Measurements from ENCODE around the gene COLGALT1. TPM values are rescaled to one million over a fixed set of nuclear protein-coding genes. Genes with fewer than 3 reads are reported as not detected.

Gene COLGALT1
- total RNA-seq, 2 experiments from 2014 or later: 49.6 to 68.6 TPM

DNA sequence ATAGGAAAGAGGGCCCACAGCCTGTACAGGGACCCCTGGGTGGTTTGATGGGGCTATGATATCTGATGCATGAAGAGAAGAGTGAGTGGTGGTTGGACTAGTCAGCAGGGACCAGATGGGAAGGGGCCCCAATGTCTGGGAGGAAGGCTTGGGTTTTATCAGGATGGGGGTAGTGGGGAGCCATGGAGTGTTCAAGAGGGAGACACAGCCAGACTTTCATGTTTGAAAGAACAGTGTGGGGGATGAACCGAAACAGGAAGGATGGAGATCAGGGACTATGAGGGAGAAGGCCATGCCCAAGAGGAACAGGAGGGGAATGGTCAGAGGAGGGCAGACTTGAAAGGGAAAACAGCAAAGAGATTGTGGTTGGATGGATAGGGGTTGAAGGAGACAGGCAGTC, 69.6 kb downstream of the COLGALT1 start:
- no TSS peak for BruUV-seq (replicated peaks)
- Histone ChIP-seq H3K36me3 (ENCODE audit: insufficient read depth, low read length) (no peaks in the 10 kb centered on the region), H2AFZ (ENCODE audit: low read length) (no peak overlapping the region), H4K20me1 (ENCODE audit: insufficient read depth, low read length) (no peaks in the 10 kb centered on the region), H3K4me1 (ENCODE audit: insufficient read depth, low read length, poor library complexity, severe bottlenecking) (peaks cover 15% of the 10 kb centered on the region), H3K9me3 (ENCODE audit: low read length) (no peaks in the 10 kb centered on the region), H3K9me2 (ENCODE audit: insufficient read depth, low read length) (no peaks in the 10 kb centered on the region), H3K4me3 (ENCODE audit: low read depth, low read length, poor library complexity, severe bottlenecking) (no peak overlapping the region), H3K4me2 (ENCODE audit: low read length) (no peak overlapping the region), H3K27ac (ENCODE audit: low read depth, low read length, poor library complexity, severe bottlenecking) (no peak overlapping the region), H3K79me2 (ENCODE audit: insufficient read depth, low read depth, low read length) (no peaks in the 10 kb centered on the region)
- ChIA-PET CTCF (ENCODE audit: unreplicated experiment) (no interaction called here), POLR2A (no interaction called here)
- no peak for DNase-seq (ENCODE audit: low spot score)
- intact Hi-C loops (cut with micrococcal nuclease; ENCODE audit: unreplicated experiment): no loop called here
- TF ChIP-seq EZH2phosphoT487 (IDR thresholded peaks at IDR 0.05; ENCODE audit: borderline replicate concordance, low read depth, low read length): no peak

DNA sequence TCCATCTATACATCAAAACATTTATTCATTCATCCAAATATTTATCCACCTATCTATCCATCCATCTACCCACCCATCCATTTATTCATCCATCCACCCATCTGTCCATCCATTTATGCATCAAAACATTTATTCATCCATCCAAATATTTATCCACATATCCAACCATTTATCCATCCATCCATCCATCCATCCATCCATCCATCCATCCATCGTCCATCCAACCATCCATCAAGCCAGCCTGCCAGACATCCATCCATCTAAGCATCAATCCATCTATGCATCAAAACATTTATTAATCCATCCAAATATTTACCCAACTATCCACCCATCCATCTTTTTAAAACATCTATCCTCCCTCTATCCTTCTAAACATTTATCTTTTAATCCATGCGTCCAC, 70.5 kb downstream of the COLGALT1 start:
- Histone ChIP-seq H4K20me1 (ENCODE audit: insufficient read depth, low read length) (no peaks in the 10 kb centered on the region), H2AFZ (ENCODE audit: low read length) (no peak overlapping the region), H3K36me3 (ENCODE audit: insufficient read depth, low read length) (no peaks in the 10 kb centered on the region), H3K9me3 (ENCODE audit: low read length) (no peaks in the 10 kb centered on the region), H3K79me2 (ENCODE audit: insufficient read depth, low read depth, low read length) (no peaks in the 10 kb centered on the region), H3K4me2 (ENCODE audit: low read length) (no peak overlapping the region), H3K9me2 (ENCODE audit: insufficient read depth, low read length) (no peaks in the 10 kb centered on the region), H3K27ac (ENCODE audit: low read depth, low read length, poor library complexity, severe bottlenecking) (no peak overlapping the region), H3K4me1 (ENCODE audit: insufficient read depth, low read length, poor library complexity, severe bottlenecking) (peaks cover 15% of the 10 kb centered on the region), H3K4me3 (ENCODE audit: low read depth, low read length, poor library complexity, severe bottlenecking) (no peak overlapping the region)
- BruUV-seq (replicated peaks): no TSS peak
- CTCF ChIA-PET (ENCODE audit: unreplicated experiment): no interaction called here
- no peak for DNase-seq (ENCODE audit: low spot score)
- POLR2A ChIA-PET: no interaction called here
- TF ChIP-seq, protein P1, sequence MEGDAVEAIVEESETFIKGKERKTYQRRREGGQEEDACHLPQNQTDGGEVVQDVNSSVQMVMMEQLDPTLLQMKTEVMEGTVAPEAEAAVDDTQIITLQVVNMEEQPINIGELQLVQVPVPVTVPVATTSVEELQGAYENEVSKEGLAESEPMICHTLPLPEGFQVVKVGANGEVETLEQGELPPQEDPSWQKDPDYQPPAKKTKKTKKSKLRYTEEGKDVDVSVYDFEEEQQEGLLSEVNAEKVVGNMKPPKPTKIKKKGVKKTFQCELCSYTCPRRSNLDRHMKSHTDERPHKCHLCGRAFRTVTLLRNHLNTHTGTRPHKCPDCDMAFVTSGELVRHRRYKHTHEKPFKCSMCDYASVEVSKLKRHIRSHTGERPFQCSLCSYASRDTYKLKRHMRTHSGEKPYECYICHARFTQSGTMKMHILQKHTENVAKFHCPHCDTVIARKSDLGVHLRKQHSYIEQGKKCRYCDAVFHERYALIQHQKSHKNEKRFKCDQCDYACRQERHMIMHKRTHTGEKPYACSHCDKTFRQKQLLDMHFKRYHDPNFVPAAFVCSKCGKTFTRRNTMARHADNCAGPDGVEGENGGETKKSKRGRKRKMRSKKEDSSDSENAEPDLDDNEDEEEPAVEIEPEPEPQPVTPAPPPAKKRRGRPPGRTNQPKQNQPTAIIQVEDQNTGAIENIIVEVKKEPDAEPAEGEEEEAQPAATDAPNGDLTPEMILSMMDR (conservative IDR thresholded peaks at IDR 0.05; ENCODE audit: low read length): no peak
- intact Hi-C loops (cut with micrococcal nuclease; ENCODE audit: unreplicated experiment): no loop called here

DNA sequence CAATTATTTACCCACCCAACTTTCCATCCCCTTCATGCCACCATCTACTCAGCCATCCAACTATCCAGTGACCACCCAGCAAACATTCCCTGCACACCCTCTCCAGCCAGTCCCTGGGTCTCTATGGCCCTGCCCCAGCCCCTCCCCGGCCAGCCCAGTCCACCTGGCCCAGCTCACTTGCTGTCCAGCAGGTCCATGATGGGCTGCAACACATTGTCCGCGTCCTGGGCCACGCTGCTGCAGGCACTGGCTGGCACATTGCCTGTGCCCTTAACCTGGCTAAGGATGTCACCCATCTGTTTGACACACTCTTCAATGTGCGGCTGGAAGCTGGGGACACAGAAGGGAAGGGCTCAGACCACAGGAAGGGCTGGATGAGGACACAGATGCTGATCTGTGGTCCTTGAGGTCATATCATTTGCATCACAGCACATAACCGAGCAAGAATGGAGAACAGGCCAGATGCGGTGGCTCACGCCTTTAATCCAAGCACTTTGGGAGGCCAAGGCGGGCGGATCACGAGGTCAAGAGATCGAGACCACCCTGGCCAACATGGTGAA, 71.1 kb downstream of the COLGALT1 start:
- POLR2A ChIA-PET: no interaction called here

More for the DNA sequence above, 71.1 kb downstream of the COLGALT1 start:
- Histone ChIP-seq H2AFZ (ENCODE audit: low read length) (no peak overlapping the region), H3K27ac (ENCODE audit: low read depth, low read length, poor library complexity, severe bottlenecking) (no peak overlapping the region), H3K9me2 (ENCODE audit: insufficient read depth, low read length) (no peaks in the 10 kb centered on the region), H3K79me2 (ENCODE audit: insufficient read depth, low read depth, low read length) (no peaks in the 10 kb centered on the region), H3K4me1 (ENCODE audit: insufficient read depth, low read length, poor library complexity, severe bottlenecking) (peaks cover 9% of the 10 kb centered on the region), H4K20me1 (ENCODE audit: insufficient read depth, low read length) (no peaks in the 10 kb centered on the region), H3K36me3 (ENCODE audit: insufficient read depth, low read length) (no peaks in the 10 kb centered on the region), H3K4me3 (ENCODE audit: low read depth, low read length, poor library complexity, severe bottlenecking) (no peak overlapping the region), H3K9me3 (ENCODE audit: low read length) (no peaks in the 10 kb centered on the region), H3K4me2 (ENCODE audit: low read length) (no peak overlapping the region)
- DNase-seq (ENCODE audit: low spot score): no peak
- CTCF ChIA-PET (ENCODE audit: unreplicated experiment): no interaction called here
- no TSS peak for BruUV-seq (replicated peaks)
- TF ChIP-seq, protein P1 (conservative IDR thresholded peaks at IDR 0.05; ENCODE audit: low read length): no peak
- no peak for TF ChIP-seq EZH2phosphoT487 (IDR thresholded peaks at IDR 0.05; ENCODE audit: borderline replicate concordance, low read depth, low read length)
- intact Hi-C loops (cut with micrococcal nuclease; ENCODE audit: unreplicated experiment): no loop called here

Data from OCI-LY7 (cell line).